ENCODE data around the gene WDR27.

The WDR27 gene

GRCh38 chr6:169723991-169724493 is 22.2 kb upstream of the WDR27 start:
- Histone ChIP-seq H3K4me1 (ENCODE audit: control insufficient read depth, insufficient read depth, low read depth, low read length) (peaks cover 9% of the 10 kb centered on the region), H3K14ac (ENCODE audit: low read length in 2 of 2) (peak overlapping the region in 1 of 2 experiments; percentile 95), H3K4me2 (ENCODE audit: low read length, poor library complexity, severe bottlenecking) (peak overlapping the region; percentile 56), H4K8ac (ENCODE audit: low read length) (peak overlapping the region; percentile 60), H4K91ac (ENCODE audit: low read length) (peak overlapping the region; percentile 93), H2BK120ac (ENCODE audit: low read depth, low read length) (peak overlapping the region; percentile 94), H3K18ac (ENCODE audit: low read depth in 1 of 2, low read length in 2 of 2) (peak overlapping the region; percentile 94 to 99), H3K36me3 (ENCODE audit: control insufficient read depth in 1 of 2, insufficient read depth in 2 of 2, low read depth in 1 of 2, low read length in 2 of 2) (no peaks in the 10 kb centered on the region), H2AK5ac (ENCODE audit: low read length, severe bottlenecking) (no peak overlapping the region), H3K79me1 (replicated peaks; ENCODE audit: low read length, poor library complexity, severe bottlenecking) (peaks cover 3% of the 10 kb centered on the region), H3K4ac (ENCODE audit: low read depth in 1 of 2, low read length in 2 of 2) (peak overlapping the region; percentile 88 to 94), H3K9me3 (ENCODE audit: control insufficient read depth, low read length) (no peaks in the 10 kb centered on the region), H3K9ac (ENCODE audit: low read length) (peak overlapping the region; percentile 52), H3K4me3 (ENCODE audit: insufficient read depth in 1 of 2, low read depth in 1 of 2, low read length in 2 of 2) (peak overlapping the region in 1 of 2 experiments; percentile 93), H2BK15ac (ENCODE audit: low read depth, poor library complexity, severe bottlenecking) (peak overlapping the region; percentile 99), H3K23ac (ENCODE audit: low read length in 2 of 2) (peak overlapping the region in 1 of 2 experiments; percentile 97), H3K27me3 (ENCODE audit: control insufficient read depth in 1 of 2, insufficient read depth in 1 of 2, low read length in 2 of 2) (no peaks in the 10 kb centered on the region), H3K27ac (ENCODE audit: low read length, poor library complexity, severe bottlenecking) (no peak overlapping the region), H2AFZ (ENCODE audit: low read depth, low read length) (peak overlapping the region; percentile 96), H2BK5ac (ENCODE audit: low read depth, low read length, poor library complexity, severe bottlenecking) (no peak overlapping the region), H2BK12ac (ENCODE audit: low read length in 2 of 2) (peak overlapping the region in 1 of 2 experiments; percentile 71)
- peak; percentile 37 for DNase-seq
- WGBS: 0% methylated on average over 9 of the region's 89 CpGs

- no peak overlapping the region for H4K91ac ChIP-seq (ENCODE audit: low read length)
- peak overlapping the region; percentile 19 for H4K8ac ChIP-seq (ENCODE audit: low read length)
- H2BK120ac ChIP-seq (ENCODE audit: low read depth, low read length): peak overlapping the region; percentile 94
- 1% methylated on average over 28 of the region's 70 CpGs for WGBS
- H3K23ac ChIP-seq (ENCODE audit: low read length in 2 of 2): no peak overlapping the region
- H3K4me1 ChIP-seq (ENCODE audit: control insufficient read depth, insufficient read depth, low read depth, low read length): peaks cover 10% of the 10 kb centered on the region
- peak overlapping the region; percentile 69 for H2BK15ac ChIP-seq (ENCODE audit: low read depth, poor library complexity, severe bottlenecking)
- peak overlapping the region in 1 of 2 experiments; percentile 64 for H3K4ac ChIP-seq (ENCODE audit: low read depth in 1 of 2, low read length in 2 of 2)
- peak overlapping the region; percentile 67 for H2AFZ ChIP-seq (ENCODE audit: low read depth, low read length)
- H2AK5ac ChIP-seq (ENCODE audit: low read length, severe bottlenecking): no peak overlapping the region
- H2BK5ac ChIP-seq (ENCODE audit: low read depth, low read length, poor library complexity, severe bottlenecking): no peak overlapping the region
- H3K27ac ChIP-seq (ENCODE audit: low read length, poor library complexity, severe bottlenecking): peak overlapping the region; percentile 52
- peak overlapping the region; percentile 96 for H3K4me2 ChIP-seq (ENCODE audit: low read length, poor library complexity, severe bottlenecking)
- peak overlapping the region; percentile 91 to 93 for H3K4me3 ChIP-seq (ENCODE audit: insufficient read depth in 1 of 2, low read depth in 1 of 2, low read length in 2 of 2)
- DNase-seq: peak; percentile 76
- no peaks in the 10 kb centered on the region for H3K27me3 ChIP-seq (ENCODE audit: control insufficient read depth in 1 of 2, insufficient read depth in 1 of 2, low read length in 2 of 2)
- H3K9ac ChIP-seq (ENCODE audit: low read length): peak overlapping the region; percentile 92
- peak overlapping the region; percentile 53 to 72 for H3K18ac ChIP-seq (ENCODE audit: low read depth in 1 of 2, low read length in 2 of 2)
- H3K36me3 ChIP-seq (ENCODE audit: control insufficient read depth in 1 of 2, insufficient read depth in 2 of 2, low read depth in 1 of 2, low read length in 2 of 2): no peaks in the 10 kb centered on the region
- no peak overlapping the region for H2BK12ac ChIP-seq (ENCODE audit: low read length in 2 of 2)
- H3K79me1 ChIP-seq (replicated peaks; ENCODE audit: low read length, poor library complexity, severe bottlenecking): peaks cover 4% of the 10 kb centered on the region
- no peaks in the 10 kb centered on the region for H3K9me3 ChIP-seq (ENCODE audit: control insufficient read depth, low read length)
- H3K14ac ChIP-seq (ENCODE audit: low read length in 2 of 2): no peak overlapping the region
These were observed 21.5 kb upstream of the WDR27 start for GRCh38 chr6:169723200-169723909.

- Histone ChIP-seq H3K79me1 (replicated peaks; ENCODE audit: low read length, poor library complexity, severe bottlenecking) (peaks cover 6% of the 10 kb centered on the region), H3K4me1 (ENCODE audit: control insufficient read depth, insufficient read depth, low read depth, low read length) (peaks cover 10% of the 10 kb centered on the region), H4K91ac (ENCODE audit: low read length) (no peak overlapping the region), H2AK5ac (ENCODE audit: low read length, severe bottlenecking) (no peak overlapping the region), H2BK12ac (ENCODE audit: low read length in 2 of 2) (no peak overlapping the region), H3K9me3 (ENCODE audit: control insufficient read depth, low read length) (no peaks in the 10 kb centered on the region), H3K27me3 (ENCODE audit: control insufficient read depth in 1 of 2, insufficient read depth in 1 of 2, low read length in 2 of 2) (no peaks in the 10 kb centered on the region), H3K4me3 (ENCODE audit: insufficient read depth in 1 of 2, low read depth in 1 of 2, low read length in 2 of 2) (peak overlapping the region; percentile 66 to 91), H3K14ac (ENCODE audit: low read length in 2 of 2) (no peak overlapping the region), H3K4ac (ENCODE audit: low read depth in 1 of 2, low read length in 2 of 2) (peak overlapping the region in 1 of 2 experiments; percentile 73), H3K18ac (ENCODE audit: low read depth in 1 of 2, low read length in 2 of 2) (no peak overlapping the region), H4K8ac (ENCODE audit: low read length) (no peak overlapping the region), H3K4me2 (ENCODE audit: low read length, poor library complexity, severe bottlenecking) (peak overlapping the region; percentile 96), H2BK15ac (ENCODE audit: low read depth, poor library complexity, severe bottlenecking) (no peak overlapping the region), H2BK120ac (ENCODE audit: low read depth, low read length) (no peak overlapping the region), H3K9ac (ENCODE audit: low read length) (peak overlapping the region; percentile 92), H3K23ac (ENCODE audit: low read length in 2 of 2) (peak overlapping the region in 1 of 2 experiments; percentile 75), H3K27ac (ENCODE audit: low read length, poor library complexity, severe bottlenecking) (peak overlapping the region; percentile 52), H2AFZ (ENCODE audit: low read depth, low read length) (peak overlapping the region; percentile 74), H2BK5ac (ENCODE audit: low read depth, low read length, poor library complexity, severe bottlenecking) (no peak overlapping the region), H3K36me3 (ENCODE audit: control insufficient read depth in 1 of 2, insufficient read depth in 2 of 2, low read depth in 1 of 2, low read length in 2 of 2) (no peaks in the 10 kb centered on the region)
- peak; percentile 73 for DNase-seq
- WGBS: 4% methylated on average over 21 of the region's 22 CpGs
These were observed 20.8 kb upstream of the WDR27 start for GRCh38 chr6:169722362-169723199.
